Measurements from ENCODE around the gene CHMP5. TPM values are rescaled to one million over a fixed set of nuclear protein-coding genes. Genes with fewer than 3 reads are reported as not detected.

Gene CHMP5
- total and polyA plus RNA-seq, 10 of the 15 experiments (the other 5 are each of a cell fraction or from before 2014, with no cell fraction given): 40.3 to 179 (median 78.6) TPM

- in situ Hi-C loops (cut with MboI) (no loop called here), intact Hi-C loops (cut with micrococcal nuclease; ENCODE audit: unreplicated experiment) (no loop called here)
- no peaks in the 10 kb centered on the region for H3K36me3 ChIP-seq (ENCODE audit: control insufficient read depth in 2 of 2, insufficient read depth in 2 of 2, low read length in 1 of 2)
- no peaks in the 10 kb centered on the region for H3K9me3 ChIP-seq (replicated peaks; ENCODE audit: control insufficient read depth, insufficient read depth, low read length)
- no peaks in the 10 kb centered on the region for H3K27me3 ChIP-seq (replicated peaks in 1 of 2; ENCODE audit: control insufficient read depth in 2 of 2, insufficient read depth in 2 of 2, low read length in 1 of 2)
- DNase-seq (ENCODE audit: low read depth, low spot score) (no peak), ATAC-seq (no peak), FAIRE-seq (no peak)
- no peak overlapping the region for H3K27ac ChIP-seq (ENCODE audit: control insufficient read depth, insufficient read depth)
- H3K79me2 ChIP-seq (ENCODE audit: control insufficient read depth, insufficient read depth, low read length): no peaks in the 10 kb centered on the region
- no peak overlapping the region for H2AFZ ChIP-seq (ENCODE audit: control insufficient read depth, low read depth, low read length)
- no peak for TF ChIP-seq ZNF592 (IDR thresholded peaks at IDR 0.05)
- no peak for TF ChIP-seq ZBED1 (IDR thresholded peaks at IDR 0.05; ENCODE audit: borderline replicate concordance)
- TF ChIP-seq TBL1XR1 (IDR thresholded peaks at IDR 0.05; ENCODE audit: low read depth, low read length): no peak
- TF ChIP-seq SKIL (IDR thresholded peaks at IDR 0.05; ENCODE audit: low read depth, poor library complexity, severe bottlenecking): no peak
- RAD21 ChIA-PET (ENCODE audit: unreplicated experiment): interaction anchor here (1.3 to 2.6 kb wide), 3 partner anchors 9 to 161 kb away, joined by 4 to 21 read pairs (median 6); no protein-coding TSS in a partner anchor
- H3K4me2 ChIP-seq (ENCODE audit: control insufficient read depth, insufficient read depth): no peak overlapping the region
- 89% methylated on average over 8 of the region's 8 CpGs for WGBS (ENCODE audit: insufficient coverage, insufficient replicate concordance, low lambda C conversion rate, missing lambda C conversion rate)
- SMC1A ChIA-PET (ENCODE audit: uncharacterized antibody, unreplicated experiment): interaction anchor here (2.2 to 4.5 kb wide), 3 partner anchors 56 to 183 kb away, joined by 8 to 84 read pairs (median 23); partner anchors contain the start of gene SMU1
- CTCF ChIA-PET: interaction anchor here (0.8 to 4.7 kb wide), 5 partner anchors 11 to 259 kb away, joined by 4 to 142 read pairs (median 9); no protein-coding TSS in a partner anchor
- H4K20me1 ChIP-seq (ENCODE audit: control insufficient read depth, insufficient read depth): no peaks in the 10 kb centered on the region
- H3K4me3 ChIP-seq: no peak overlapping the region
- no peak overlapping the region for H3K9ac ChIP-seq (ENCODE audit: control insufficient read depth, insufficient read depth, low read length)
- H3K4me1 ChIP-seq (ENCODE audit: control insufficient read depth, insufficient read depth, low read length): peaks cover 18% of the 10 kb centered on the region
- POLR2A ChIA-PET: interaction anchor here (0.6 to 2.1 kb wide), 3 partner anchors 60 to 800 kb away, joined by 3 to 7 read pairs (median 3); partner anchors contain the start of gene B4GALT1
- BruUV-seq (replicated peaks): no TSS peak
Measured at GRCh38 chr9:33227741-33228140, 37.1 kb upstream of the CHMP5 start.
